GM18951 (cell line): ENCODE results near the gene HMGCS1.

Experiments used
- POLR2A ChIP-seq: IDR thresholded peaks from 4 replicates; pipeline ENCODE4 v1.6.1; 2011; ENCODE audit warnings: mild to moderate bottlenecking; ENCODE audit not compliant: insufficient read length, insufficient read depth; ENCODE audit errors: extremely low read depth
- in situ Hi-C: fragments of 300-500 bp; cut with MboI; formaldehyde crosslinking; loops from one replicate; pipeline ENCODE4 v1.12.0; 2022; ENCODE audit warnings: low sequenced_read_pairs, mixed read lengths, inconsistent platforms; ENCODE audit not compliant: unreplicated experiment

HMGCS1 gene

GRCh38 chr5:43304525-43304924 lies 8.7 kb downstream of the HMGCS1 start:
- no peak for TF ChIP-seq POLR2A
- in situ Hi-C loops = no loop called here

GRCh38 chr5:43303242-43303641 lies 10.0 kb downstream of the HMGCS1 start:
- TF ChIP-seq POLR2A = no peak
- in situ Hi-C loops = no loop called here

- TF ChIP-seq POLR2A = no peak
- in situ Hi-C loops = no loop called here
Observed at GRCh38 chr5:43302481-43302880, 10.7 kb downstream of the HMGCS1 start.

GRCh38 chr5:43301653-43302091 lies 11.5 kb downstream of the HMGCS1 start:
- in situ Hi-C loops = no loop called here
- no peak for TF ChIP-seq POLR2A

- in situ Hi-C loops = no loop called here
- no peak for TF ChIP-seq POLR2A
Observed at GRCh38 chr5:43300112-43300511, 13.1 kb downstream of the HMGCS1 start.

- no peak for TF ChIP-seq POLR2A
- in situ Hi-C loops = no loop called here
Observed at GRCh38 chr5:43298443-43298842, 14.8 kb downstream of the HMGCS1 start.

- TF ChIP-seq POLR2A = no peak
- in situ Hi-C loops = no loop called here
Observed at GRCh38 chr5:43296835-43297234, 16.4 kb downstream of the HMGCS1 start.

GRCh38 chr5:43295202-43295601 lies 18.0 kb downstream of the HMGCS1 start:
- in situ Hi-C loops = no loop called here
- no peak for TF ChIP-seq POLR2A

GRCh38 chr5:43294226-43294625 lies 19.0 kb downstream of the HMGCS1 start:
- TF ChIP-seq POLR2A = no peak
- in situ Hi-C loops = no loop called here

GRCh38 chr5:43290726-43291125 lies 22.5 kb downstream of the HMGCS1 start:
- in situ Hi-C loops = no loop called here

GRCh38 chr5:43288269-43288831 lies 24.9 kb downstream of the HMGCS1 start:
- in situ Hi-C loops = no loop called here
- TF ChIP-seq POLR2A = no peak

More at GRCh38 chr5:43290726-43291125, 22.5 kb downstream of the HMGCS1 start:
- no peak for TF ChIP-seq POLR2A

GRCh38 chr5:43287493-43287892 lies 25.7 kb downstream of the HMGCS1 start:
- no peak for TF ChIP-seq POLR2A
- in situ Hi-C loops = no loop called here

GRCh38 chr5:43286623-43287022 lies 26.6 kb downstream of the HMGCS1 start:
- no peak for TF ChIP-seq POLR2A
- in situ Hi-C loops = no loop called here

- TF ChIP-seq POLR2A = no peak
- in situ Hi-C loops = no loop called here
Observed at GRCh38 chr5:43281840-43282658, 31.2 kb downstream of the HMGCS1 start.
